Measurements from ENCODE around the gene GFRA4. TPM values are rescaled to one million over a fixed set of nuclear protein-coding genes. Genes with fewer than 3 reads are reported as not detected.

Gene GFRA4
- total RNA-seq, 1 experiment from 2014 or later, result not detected

DNA sequence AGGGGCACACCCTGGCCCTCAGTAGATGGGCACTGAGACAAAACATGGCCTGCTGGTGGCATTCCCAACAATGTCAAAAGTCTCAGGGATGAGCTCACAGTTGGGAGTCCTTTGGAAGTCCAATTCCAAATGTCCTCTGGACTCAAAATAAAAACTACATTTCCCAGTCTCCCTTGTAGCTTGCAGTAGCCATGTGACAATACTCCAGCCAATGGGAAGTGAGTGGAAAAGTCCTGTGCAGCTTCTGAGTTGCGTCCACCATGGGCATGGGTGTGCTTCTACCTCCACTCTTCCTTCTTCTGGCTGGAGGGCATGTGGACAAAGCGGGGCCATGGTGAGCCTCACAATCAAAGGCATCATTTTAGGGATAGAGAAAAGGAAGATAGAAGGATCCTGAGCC, 24.5 kb upstream of the GFRA4 start:
- H3F3A ChIP-seq (ENCODE audit: insufficient read depth, low read depth), result no peaks in the 10 kb centered on the region
- no peaks in the 10 kb centered on the region for H4K20me1 ChIP-seq (ENCODE audit: insufficient read depth)
- no peak overlapping the region for H2AFZ ChIP-seq
- H3K79me2 ChIP-seq (ENCODE audit: low read depth), result no peaks in the 10 kb centered on the region
- POLR2A ChIA-PET (ENCODE audit: unreplicated experiment), result interaction anchor here (0.6 kb wide), 1 partner anchor 411 kb away, joined by 3 read pairs; no protein-coding TSS in a partner anchor
- peak in 1 of 2 experiments; percentile 33 for DNase-seq
- intact Hi-C loops (cut with micrococcal nuclease; ENCODE audit: unreplicated experiment), result no loop called here
- H3K36me3 ChIP-seq (ENCODE audit: low read depth), result no peaks in the 10 kb centered on the region
- peaks cover 17% of the 10 kb centered on the region; the same call in 1 of the 2 replicates for H3K27me3 ChIP-seq (ENCODE audit: insufficient read depth, low read depth)
- CTCF ChIA-PET, result no interaction called here
- TF ChIP-seq, protein P1, sequence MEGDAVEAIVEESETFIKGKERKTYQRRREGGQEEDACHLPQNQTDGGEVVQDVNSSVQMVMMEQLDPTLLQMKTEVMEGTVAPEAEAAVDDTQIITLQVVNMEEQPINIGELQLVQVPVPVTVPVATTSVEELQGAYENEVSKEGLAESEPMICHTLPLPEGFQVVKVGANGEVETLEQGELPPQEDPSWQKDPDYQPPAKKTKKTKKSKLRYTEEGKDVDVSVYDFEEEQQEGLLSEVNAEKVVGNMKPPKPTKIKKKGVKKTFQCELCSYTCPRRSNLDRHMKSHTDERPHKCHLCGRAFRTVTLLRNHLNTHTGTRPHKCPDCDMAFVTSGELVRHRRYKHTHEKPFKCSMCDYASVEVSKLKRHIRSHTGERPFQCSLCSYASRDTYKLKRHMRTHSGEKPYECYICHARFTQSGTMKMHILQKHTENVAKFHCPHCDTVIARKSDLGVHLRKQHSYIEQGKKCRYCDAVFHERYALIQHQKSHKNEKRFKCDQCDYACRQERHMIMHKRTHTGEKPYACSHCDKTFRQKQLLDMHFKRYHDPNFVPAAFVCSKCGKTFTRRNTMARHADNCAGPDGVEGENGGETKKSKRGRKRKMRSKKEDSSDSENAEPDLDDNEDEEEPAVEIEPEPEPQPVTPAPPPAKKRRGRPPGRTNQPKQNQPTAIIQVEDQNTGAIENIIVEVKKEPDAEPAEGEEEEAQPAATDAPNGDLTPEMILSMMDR (conservative IDR thresholded peaks at IDR 0.05), result no peak
- no peak for TF ChIP-seq EZH2 (IDR thresholded peaks at IDR 0.05; ENCODE audit: low read depth)
- no peak overlapping the region for H3K27ac ChIP-seq
- no peak overlapping the region for H3K4me3 ChIP-seq
- H3K9me3 ChIP-seq (ENCODE audit: insufficient read depth, low read depth), result no peaks in the 10 kb centered on the region
- no peaks in the 10 kb centered on the region for H3K9me2 ChIP-seq (ENCODE audit: insufficient read depth)
- H3K4me1 ChIP-seq (replicated peaks; ENCODE audit: insufficient read depth), result no peaks in the 10 kb centered on the region
- no peak overlapping the region for H3K4me2 ChIP-seq
- BruUV-seq (replicated peaks), result no TSS peak

DNA sequence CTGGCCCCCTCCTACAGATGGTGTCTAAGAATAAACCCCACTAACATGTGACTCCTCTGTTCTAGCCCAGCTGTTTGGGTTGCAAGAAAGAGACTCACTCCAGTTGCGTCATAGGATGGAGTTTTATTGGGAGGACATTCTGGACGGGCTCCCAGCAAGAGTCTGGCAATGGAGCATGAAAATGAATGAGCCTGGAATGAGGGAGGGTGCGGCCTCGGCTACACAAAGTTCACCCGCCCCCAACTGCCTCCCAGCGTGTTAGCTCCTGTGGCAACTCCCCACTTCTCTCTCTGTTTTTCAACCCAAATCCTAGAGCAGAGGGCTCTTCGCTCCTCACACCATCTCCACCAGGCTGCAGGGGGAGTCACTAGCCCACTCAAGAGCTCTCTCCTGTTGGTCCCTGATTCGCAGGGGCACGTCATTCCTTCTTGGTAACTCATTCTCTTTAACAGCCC, 23.7 kb upstream of the GFRA4 start:
- Histone ChIP-seq H3K79me2 (ENCODE audit: low read depth) (no peaks in the 10 kb centered on the region), H3K9me3 (ENCODE audit: insufficient read depth, low read depth) (no peaks in the 10 kb centered on the region), H3K36me3 (ENCODE audit: low read depth) (no peaks in the 10 kb centered on the region), H3K9me2 (ENCODE audit: insufficient read depth) (no peaks in the 10 kb centered on the region), H3K27me3 (ENCODE audit: insufficient read depth, low read depth) (peaks cover 14% of the 10 kb centered on the region; the same call in 1 of the 2 replicates), H3K4me3 (no peak overlapping the region), H4K20me1 (ENCODE audit: insufficient read depth) (no peaks in the 10 kb centered on the region), H3K27ac (no peak overlapping the region), H2AFZ (no peak overlapping the region), H3K4me2 (no peak overlapping the region), H3F3A (ENCODE audit: insufficient read depth, low read depth) (no peaks in the 10 kb centered on the region), H3K4me1 (replicated peaks; ENCODE audit: insufficient read depth) (no peaks in the 10 kb centered on the region)
- no peak for DNase-seq
- ChIA-PET CTCF (no interaction called here), POLR2A (ENCODE audit: unreplicated experiment) (no interaction called here)
- no peak for TF ChIP-seq EZH2 (IDR thresholded peaks at IDR 0.05; ENCODE audit: low read depth)
- TF ChIP-seq, protein P1 (conservative IDR thresholded peaks at IDR 0.05), result no peak
- intact Hi-C loops (cut with micrococcal nuclease; ENCODE audit: unreplicated experiment), result no loop called here
- no TSS peak for BruUV-seq (replicated peaks)

DNA sequence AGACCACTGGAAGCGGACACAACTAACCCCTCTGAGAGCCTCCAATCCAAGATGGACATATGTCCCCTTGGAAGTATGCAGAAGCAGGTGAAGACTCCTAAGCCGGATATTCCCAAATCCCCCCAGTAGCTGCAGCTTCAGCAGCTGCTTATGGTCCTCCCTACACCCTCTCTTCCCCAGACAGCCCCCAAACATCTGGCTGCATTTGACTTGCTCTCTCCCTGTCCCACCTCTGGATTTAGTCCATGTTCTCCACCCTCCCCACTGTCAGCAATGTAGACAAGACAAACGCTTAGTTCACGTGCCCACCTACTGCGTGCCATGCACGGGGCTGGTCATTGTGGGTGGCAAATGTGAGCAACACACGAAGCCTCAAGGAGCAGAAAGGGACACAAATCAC, 23.2 kb upstream of the GFRA4 start:
- BruUV-seq (replicated peaks), result no TSS peak
- Histone ChIP-seq H3K4me3 (no peak overlapping the region), H3K9me3 (ENCODE audit: insufficient read depth, low read depth) (no peaks in the 10 kb centered on the region), H3F3A (ENCODE audit: insufficient read depth, low read depth) (no peaks in the 10 kb centered on the region), H2AFZ (no peak overlapping the region), H3K27ac (no peak overlapping the region), H3K27me3 (ENCODE audit: insufficient read depth, low read depth) (peaks cover 14% of the 10 kb centered on the region; the same call in 1 of the 2 replicates), H3K79me2 (ENCODE audit: low read depth) (no peaks in the 10 kb centered on the region), H3K36me3 (ENCODE audit: low read depth) (no peaks in the 10 kb centered on the region), H3K4me1 (replicated peaks; ENCODE audit: insufficient read depth) (no peaks in the 10 kb centered on the region), H3K9me2 (ENCODE audit: insufficient read depth) (no peaks in the 10 kb centered on the region), H3K4me2 (no peak overlapping the region), H4K20me1 (ENCODE audit: insufficient read depth) (no peaks in the 10 kb centered on the region)
- ChIA-PET POLR2A (ENCODE audit: unreplicated experiment) (no interaction called here), CTCF (no interaction called here)
- intact Hi-C loops (cut with micrococcal nuclease; ENCODE audit: unreplicated experiment), result no loop called here
- no peak for DNase-seq
- TF ChIP-seq, protein P1 (conservative IDR thresholded peaks at IDR 0.05), result no peak
- no peak for TF ChIP-seq EZH2 (IDR thresholded peaks at IDR 0.05; ENCODE audit: low read depth)

All from PC-9 (cell line).